B cell (primary cell): ENCODE data around the gene NBAS. TPM values are rescaled to one million over a fixed set of nuclear protein-coding genes. Genes with fewer than 3 reads are reported as not detected.

Experiments
- ATAC-seq: fragments of 200-7000 bp; cut with Tn5 transposase; one replicate; pipeline ENCODE4 v1.10.0; 2021; ENCODE audit warnings: low read depth, mild to moderate bottlenecking, moderate number of reproducible peaks, moderate library complexity
- CTCF ChIA-PET: fragments of 350-600 bp; sonication (Branson Sonifier 250); formaldehyde crosslinking; loops from one replicate; lab custom pipeline; 2021; ENCODE audit warnings: antibody characterized with exemption, inconsistent platforms; lab: Charles Lee
- POLR2A ChIA-PET: fragments of 350-600 bp; sonication (Branson Sonifier 250); formaldehyde crosslinking; loops from one replicate; lab custom pipeline; 2021; ENCODE audit warnings: antibody characterized with exemption; lab: Charles Lee
- DNase-seq: peaks from one replicate; pipeline ENCODE4 v3.0.0; 2013
- H2AFZ ChIP-seq: 2 replicates; pipeline ENCODE4 v1.6.1; 2012; ENCODE audit warnings: mild to moderate bottlenecking, low read depth, low read length; ENCODE audit not compliant: insufficient read depth, poor library complexity, severe bottlenecking
- H3K27ac ChIP-seq, 2 donors: 1 replicate in 1 of 2; 2 replicates in 1 of 2; pipeline ENCODE4 v1.5.1; 2012 to 2013; ENCODE audit warnings: low read length in 2 of 2, mild to moderate bottlenecking in 2 of 2, moderate library complexity in 1 of 2
- H3K27me3 ChIP-seq, 4 experiments: fragments of 200-600 bp in 1 of 4; sonication (generic) in 1 of 4; replicated peaks in 1 of 4; 1 replicate in 2 of 4; 2 replicates in 2 of 4; pipeline versions ENCODE4 v1.6.1 to v1.7.0; 2013 to 2016; ENCODE audit warnings: low read length in 3 of 4, mild to moderate bottlenecking in 2 of 4, mixed read lengths in 1 of 4, moderate library complexity in 1 of 4; ENCODE audit not compliant: insufficient read depth in 4 of 4, control insufficient read depth in 3 of 4; ENCODE audit errors: control extremely low read depth in 1 of 4
- H3K36me3 ChIP-seq, 2 experiments: replicated peaks in 1 of 2; 1 replicate in 1 of 2; 2 replicates in 1 of 2; pipeline versions ENCODE4 v1.6.1 to v1.7.1; 2013; ENCODE audit warnings: low read length in 1 of 2; ENCODE audit not compliant: insufficient read depth in 2 of 2, control insufficient read depth in 1 of 2; ENCODE audit errors: control extremely low read depth in 1 of 2, extremely low read depth in 1 of 2
- H3K4me1 ChIP-seq, 2 donors: fragments of 200-600 bp in 1 of 2; sonication (generic) in 1 of 2; 1 replicate in 1 of 2; 2 replicates in 1 of 2; pipeline versions ENCODE4 v1.5.1 to v1.6.1; 2013 to 2017; ENCODE audit warnings: low read length in 2 of 2; ENCODE audit not compliant: control insufficient read depth in 2 of 2, insufficient read depth in 2 of 2
- H3K4me2 ChIP-seq: replicated peaks from 2 replicates; pipeline ENCODE3; 2012; ENCODE audit warnings: mild to moderate bottlenecking, low read depth, low read length; ENCODE audit not compliant: poor library complexity, severe bottlenecking
- H3K4me3 ChIP-seq, 5 experiments: fragments of 200-600 bp in 1 of 5; sonication (generic) in 1 of 5; 1 replicate in 3 of 5; 2 replicates in 2 of 5; pipeline versions ENCODE4 v1.5.1 to v1.7.0; 2011 to 2016; ENCODE audit warnings: low read length in 4 of 5, mild to moderate bottlenecking in 4 of 5, low read depth in 2 of 5, control low read depth in 1 of 5, moderate library complexity in 1 of 5; ENCODE audit not compliant: insufficient read depth in 1 of 5; ENCODE audit errors: control extremely low read depth in 1 of 5, extremely low read depth in 1 of 5
- H3K79me2 ChIP-seq: fragments of 200-600 bp; sonication (generic); one replicate; pipeline ENCODE4 v1.6.0; 2016; ENCODE audit warnings: low read length; ENCODE audit not compliant: control insufficient read depth, insufficient read depth
- H3K9ac ChIP-seq: fragments of 200-600 bp; sonication (generic); 2 replicates; pipeline ENCODE4 v1.6.1; 2017; ENCODE audit warnings: mild to moderate bottlenecking, low read length, moderate library complexity
- H3K9me3 ChIP-seq, 3 donors: one replicate each; pipeline versions ENCODE4 v1.6.1 to v1.7.1; 2013; ENCODE audit warnings: low read length in 2 of 3; ENCODE audit not compliant: control insufficient read depth in 2 of 3, insufficient read depth in 1 of 3; ENCODE audit errors: control extremely low read depth in 1 of 3
- H4K20me1 ChIP-seq: 2 replicates; pipeline ENCODE4 v1.6.0; 2012; ENCODE audit warnings: mild to moderate bottlenecking, low read length; ENCODE audit not compliant: insufficient read depth, control insufficient read depth, poor library complexity, severe bottlenecking
- H3K27ac Mint-ChIP-seq: one replicate; pipeline ENCODE4 v1.8.0; 2021; ENCODE audit warnings: mixed read lengths
- H3K27me3 Mint-ChIP-seq: one replicate; pipeline ENCODE4 v1.8.0; 2021; ENCODE audit warnings: mixed read lengths
- H3K4me1 Mint-ChIP-seq: one replicate; pipeline ENCODE4 v1.8.0; 2021; ENCODE audit warnings: mixed read lengths
- H3K4me3 Mint-ChIP-seq: one replicate; pipeline ENCODE4 v1.8.0; 2021; ENCODE audit warnings: mixed read lengths
- H3K9me3 Mint-ChIP-seq: one replicate; pipeline ENCODE4 v1.8.0; 2022; ENCODE audit warnings: mixed read lengths; ENCODE audit not compliant: insufficient read depth
- CTCF ChIP-seq: fragments of 200-600 bp; IDR thresholded peaks from one replicate; pipeline ENCODE4 v1.8.0; 2022; ENCODE audit warnings: antibody characterized with exemption, mild to moderate bottlenecking
- EZH2 ChIP-seq: IDR thresholded peaks from 2 replicates; pipeline ENCODE4 v1.6.1; 2012; ENCODE audit warnings: borderline replicate concordance, low read depth, mild to moderate bottlenecking, moderate library complexity, low read length; ENCODE audit not compliant: insufficient read depth, poor library complexity, severe bottlenecking
- WGBS: methylation state at CpG from one replicate; pipeline ENCODE4 v1.1.5; 2013; ENCODE audit warnings: missing lambda C conversion rate; ENCODE audit not compliant: insufficient coverage; 5-methylcytosine and 5-hydroxymethylcytosine counted together
- intact Hi-C: fragments of 100-400 bp; cut with micrococcal nuclease; formaldehyde crosslinking; loops from one replicate; pipeline ENCODE4 v1.10.0; 2022
- polyA plus RNA-seq: library from polyadenylated mRNA; depleted of rRNA; stranded (reverse); fragments of >200 nt; gene quantifications from 2 replicates; pipeline ENCODE4 v1.2.3, GENCODE V29; 2012
- total RNA-seq, 2 donors: library from RNA; stranded (reverse); fragments of 120-200 nt in 1 of 2; gene quantifications; 1 replicate in 1 of 2; 2 replicates in 1 of 2; pipeline versions ENCODE4 v1.2.3 to v1.2.4, GENCODE V29; 2013 to 2022

The NBAS gene
- total and polyA plus RNA-seq, 2 donors (not counting 1 experiment from before 2014, with no cell fraction given): 10.6 to 37.3 TPM

GRCh38 chr2:15313657-15314056 lies 247.5 kb downstream of the NBAS start:
- Mint-ChIP-seq H3K4me1 (peaks cover 33% of the 10 kb centered on the region), H3K4me3 (no peak overlapping the region), H3K9me3 (peaks cover 6% of the 10 kb centered on the region), H3K27me3 (no peaks in the 10 kb centered on the region), H3K27ac (no peak overlapping the region)
- ATAC-seq (no peak), DNase-seq (no peak)
- Histone ChIP-seq H3K79me2 (no peaks in the 10 kb centered on the region), H3K9me3 (peaks cover 0 to 9% (median 0%) of the 10 kb centered on the region in 3 donors), H3K27ac (no peak overlapping the region), H3K4me3 (no peak overlapping the region), H4K20me1 (no peaks in the 10 kb centered on the region), H3K9ac (no peak overlapping the region), H3K36me3 (peaks cover 2 to 4% of the 10 kb centered on the region in 2 experiments), H3K4me2 (no peak overlapping the region), H3K27me3 (no peaks in the 10 kb centered on the region), H3K4me1 (peaks cover 11 to 13% of the 10 kb centered on the region in 2 donors), H2AFZ (no peak overlapping the region)
- TF ChIP-seq CTCF: no peak
- no peak for TF ChIP-seq EZH2
- POLR2A ChIA-PET: no interaction called here
- CTCF ChIA-PET: no interaction called here
- intact Hi-C loops: no loop called here
- no CpG with 5 or more reads among the region's 1 CpG for WGBS

GRCh38 chr2:15311926-15312325 lies 249.2 kb downstream of the NBAS start:
- ChIA-PET CTCF (no interaction called here), POLR2A (no interaction called here)
- Mint-ChIP-seq H3K9me3 (no peaks in the 10 kb centered on the region), H3K4me1 (peaks cover 33% of the 10 kb centered on the region), H3K27ac (peak overlapping the region; percentile 6), H3K27me3 (no peaks in the 10 kb centered on the region), H3K4me3 (no peak overlapping the region)
- H3K9ac ChIP-seq: peak overlapping the region; percentile 7
- H4K20me1 ChIP-seq: no peaks in the 10 kb centered on the region
- peaks cover 11 to 13% of the 10 kb centered on the region in 2 donors for H3K4me1 ChIP-seq
- no peak for TF ChIP-seq CTCF
- no peak for TF ChIP-seq EZH2
- H3K27me3 ChIP-seq: no peaks in the 10 kb centered on the region
- H3K79me2 ChIP-seq: no peaks in the 10 kb centered on the region
- no peak overlapping the region for H3K4me3 ChIP-seq
- H3K4me2 ChIP-seq: peak overlapping the region; percentile 17
- ATAC-seq (no peak), DNase-seq (no peak)
- H3K36me3 ChIP-seq: peaks cover 8 to 19% of the 10 kb centered on the region in 2 experiments
- H2AFZ ChIP-seq: no peak overlapping the region
- H3K9me3 ChIP-seq: peaks cover 0 to 9% (median 0%) of the 10 kb centered on the region in 3 donors
- peak overlapping the region in 1 of 2 donors; percentile 28 for H3K27ac ChIP-seq
- WGBS: 83% methylated on average over 2 of the region's 2 CpGs
- intact Hi-C loops: no loop called here
